ENCODE data around the gene SCYL3. TPM values are rescaled to one million over a fixed set of nuclear protein-coding genes. Genes with fewer than 3 reads are reported as not detected.

Gene SCYL3
- total RNA-seq, 4 donors from 2014 or later = 6.2 to 14.3 (median 12.8) TPM

DNA sequence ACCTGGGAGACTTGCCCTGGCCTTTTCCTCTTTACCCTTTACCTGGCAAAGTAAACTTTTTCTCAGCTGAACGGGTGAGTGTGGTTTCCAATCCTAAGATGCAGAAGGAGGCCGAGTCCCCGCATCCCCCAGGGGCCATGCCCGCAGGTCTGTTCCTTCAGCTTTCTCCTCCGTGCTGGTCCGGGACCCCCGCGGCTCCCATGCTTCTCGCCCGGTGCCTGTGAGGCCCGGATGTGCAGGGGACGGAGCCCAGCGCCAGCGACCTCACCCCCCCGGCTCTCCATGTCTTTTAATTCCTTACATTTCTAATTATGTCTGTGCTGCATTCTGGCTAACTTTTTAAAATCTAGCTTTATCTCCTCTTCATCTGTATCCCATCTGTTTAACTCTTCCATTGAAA lies 21.5 kb upstream of the SCYL3 start:
- no peaks in the 10 kb centered on the region for H3K4me1 ChIP-seq
- H3K36me3 ChIP-seq = no peaks in the 10 kb centered on the region
- no peaks in the 10 kb centered on the region for H3K27me3 ChIP-seq
- TF ChIP-seq, protein P1, sequence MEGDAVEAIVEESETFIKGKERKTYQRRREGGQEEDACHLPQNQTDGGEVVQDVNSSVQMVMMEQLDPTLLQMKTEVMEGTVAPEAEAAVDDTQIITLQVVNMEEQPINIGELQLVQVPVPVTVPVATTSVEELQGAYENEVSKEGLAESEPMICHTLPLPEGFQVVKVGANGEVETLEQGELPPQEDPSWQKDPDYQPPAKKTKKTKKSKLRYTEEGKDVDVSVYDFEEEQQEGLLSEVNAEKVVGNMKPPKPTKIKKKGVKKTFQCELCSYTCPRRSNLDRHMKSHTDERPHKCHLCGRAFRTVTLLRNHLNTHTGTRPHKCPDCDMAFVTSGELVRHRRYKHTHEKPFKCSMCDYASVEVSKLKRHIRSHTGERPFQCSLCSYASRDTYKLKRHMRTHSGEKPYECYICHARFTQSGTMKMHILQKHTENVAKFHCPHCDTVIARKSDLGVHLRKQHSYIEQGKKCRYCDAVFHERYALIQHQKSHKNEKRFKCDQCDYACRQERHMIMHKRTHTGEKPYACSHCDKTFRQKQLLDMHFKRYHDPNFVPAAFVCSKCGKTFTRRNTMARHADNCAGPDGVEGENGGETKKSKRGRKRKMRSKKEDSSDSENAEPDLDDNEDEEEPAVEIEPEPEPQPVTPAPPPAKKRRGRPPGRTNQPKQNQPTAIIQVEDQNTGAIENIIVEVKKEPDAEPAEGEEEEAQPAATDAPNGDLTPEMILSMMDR (IDR thresholded peaks at IDR 0.05 in 4 of 5, conservative IDR thresholded peaks at IDR 0.05 in 1 of 5) = no peak
- TF ChIP-seq POLR2A (IDR thresholded peaks at IDR 0.05) = no peak
- H3K9me3 ChIP-seq = no peaks in the 10 kb centered on the region
- in situ Hi-C loops (cut with MboI; ENCODE audit: low sequenced_read_pairs in 4 of 4) (no loop called here), intact Hi-C loops (cut with DNase I; ENCODE audit: low total_unique reads) (no loop called here)
- no peak for DNase-seq
- H3K27ac ChIP-seq = no peak overlapping the region
- no peak overlapping the region for H3K4me3 ChIP-seq
- no peak for ATAC-seq

DNA sequence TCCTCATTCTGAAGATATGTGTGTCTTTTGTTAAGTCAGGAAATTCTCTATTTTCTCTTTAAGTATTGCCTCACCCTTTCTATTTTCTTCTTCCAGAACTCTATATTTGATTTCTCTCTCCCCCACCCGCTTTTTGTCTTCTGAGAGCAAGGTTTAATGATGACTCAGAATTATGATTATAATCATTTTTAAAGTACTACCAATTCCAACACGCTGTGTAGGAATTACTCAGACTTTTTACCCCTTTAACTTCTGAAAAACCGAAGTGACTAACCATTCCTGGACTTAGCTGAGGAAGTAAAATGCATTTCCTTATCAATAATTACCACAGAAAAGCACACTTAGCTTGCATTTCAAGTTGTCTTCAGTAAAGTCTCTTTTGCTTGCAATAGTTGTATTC lies 20.8 kb upstream of the SCYL3 start:
- intact Hi-C loops (cut with DNase I; ENCODE audit: low total_unique reads) = no loop called here
- no peak for TF ChIP-seq POLR2A (IDR thresholded peaks at IDR 0.05)
- TF ChIP-seq, protein P1 (IDR thresholded peaks at IDR 0.05 in 4 of 5, conservative IDR thresholded peaks at IDR 0.05 in 1 of 5) = no peak
- DNase-seq (no peak), ATAC-seq (no peak)
- Histone ChIP-seq H3K4me3 (no peak overlapping the region), H3K36me3 (no peaks in the 10 kb centered on the region), H3K9me3 (no peaks in the 10 kb centered on the region), H3K4me1 (no peaks in the 10 kb centered on the region), H3K27me3 (no peaks in the 10 kb centered on the region), H3K27ac (no peak overlapping the region)
- in situ Hi-C loops (cut with MboI; ENCODE audit: low sequenced_read_pairs in 4 of 4) = no loop called here

DNA sequence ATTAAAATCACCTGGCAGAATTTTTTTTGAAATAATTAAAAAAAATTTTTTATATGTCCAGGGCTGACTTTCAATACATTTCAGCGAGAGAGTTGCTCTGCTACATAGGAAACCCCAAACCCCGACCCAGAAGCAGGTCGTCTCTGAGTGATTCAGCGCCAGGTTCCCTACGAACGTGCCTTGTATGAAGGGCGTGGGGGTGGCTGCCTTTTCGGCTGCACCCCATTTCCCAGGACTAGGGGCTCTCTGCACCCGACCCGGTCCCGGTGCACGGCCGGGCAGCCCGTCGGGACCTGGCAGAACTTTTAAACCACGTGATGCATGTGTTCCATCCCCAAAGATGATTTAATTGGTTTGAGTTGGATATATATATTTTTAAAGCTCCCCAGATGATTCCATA lies 15.8 kb upstream of the SCYL3 start:
- TF ChIP-seq, protein P1 (IDR thresholded peaks at IDR 0.05 in 4 of 5, conservative IDR thresholded peaks at IDR 0.05 in 1 of 5) = no peak
- TF ChIP-seq POLR2A (IDR thresholded peaks at IDR 0.05) = no peak
- no peak for ATAC-seq

DNA sequence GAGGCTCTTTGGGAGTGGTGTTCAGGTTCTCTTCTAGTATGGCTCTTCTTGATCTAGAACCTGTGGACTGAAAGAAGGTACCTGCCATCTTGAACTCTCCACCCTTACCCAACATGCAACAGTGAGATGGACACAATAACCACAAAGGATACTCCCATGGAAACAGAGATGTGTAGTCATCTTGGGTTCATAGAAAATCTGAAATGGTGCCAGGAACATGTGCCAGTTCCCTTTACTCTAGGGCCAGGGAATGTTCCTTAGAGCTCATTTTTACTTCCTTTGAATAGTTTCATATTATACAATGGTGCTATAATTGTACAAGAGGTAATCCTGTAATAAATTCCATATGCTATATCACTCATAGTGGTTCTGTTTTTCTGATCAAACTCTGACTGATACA lies 13.2 kb upstream of the SCYL3 start:
- ATAC-seq = no peak
- no peak for DNase-seq
- H3K9me3 ChIP-seq = no peaks in the 10 kb centered on the region
- no peak overlapping the region for H3K27ac ChIP-seq
- in situ Hi-C loops (cut with MboI; ENCODE audit: low sequenced_read_pairs in 4 of 4) = no loop called here
- TF ChIP-seq, protein P1 (IDR thresholded peaks at IDR 0.05 in 4 of 5, conservative IDR thresholded peaks at IDR 0.05 in 1 of 5) = no peak
- H3K4me3 ChIP-seq = no peak overlapping the region
- peaks cover under 1 to 7% (median 3%) of the 10 kb centered on the region in 3 donors for H3K27me3 ChIP-seq
- intact Hi-C loops (cut with DNase I; ENCODE audit: low total_unique reads) = no loop called here
- H3K36me3 ChIP-seq = no peaks in the 10 kb centered on the region
- H3K4me1 ChIP-seq = no peaks in the 10 kb centered on the region

More for the DNA sequence above, 15.8 kb upstream of the SCYL3 start:
- no peaks in the 10 kb centered on the region for H3K27me3 ChIP-seq
- no peak for DNase-seq
- no peaks in the 10 kb centered on the region for H3K4me1 ChIP-seq
- no peaks in the 10 kb centered on the region for H3K36me3 ChIP-seq
- in situ Hi-C loops (cut with MboI; ENCODE audit: low sequenced_read_pairs in 4 of 4) = no loop called here
- intact Hi-C loops (cut with DNase I; ENCODE audit: low total_unique reads) = no loop called here
- no peaks in the 10 kb centered on the region for H3K9me3 ChIP-seq
- H3K4me3 ChIP-seq = no peak overlapping the region
- H3K27ac ChIP-seq = no peak overlapping the region

DNA sequence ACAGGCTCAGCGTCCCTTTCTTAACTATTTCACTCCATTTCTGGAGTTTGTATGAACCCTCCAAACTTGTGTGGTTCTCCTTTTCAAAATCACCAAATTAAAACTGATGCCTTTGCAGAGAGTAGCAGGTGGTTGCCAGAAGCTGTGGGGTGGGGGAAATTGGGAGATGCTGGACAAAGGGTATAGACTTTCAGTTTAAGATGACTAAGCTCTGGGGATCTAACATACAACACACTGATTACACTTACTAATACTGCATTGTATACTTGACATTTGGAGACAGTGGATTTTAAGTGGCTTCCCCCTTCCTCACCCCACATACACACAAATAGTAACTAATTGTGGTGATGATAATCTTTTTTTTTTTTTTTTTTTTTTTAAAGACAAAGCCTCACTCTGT lies 11.1 kb upstream of the SCYL3 start:
- H3K27ac ChIP-seq = no peak overlapping the region
- H3K27me3 ChIP-seq = peaks cover 7 to 8% (median 7%) of the 10 kb centered on the region in 3 donors
- intact Hi-C loops (cut with DNase I; ENCODE audit: low total_unique reads) = no loop called here
- TF ChIP-seq POLR2A (IDR thresholded peaks at IDR 0.05) = no peak
- TF ChIP-seq, protein P1 (IDR thresholded peaks at IDR 0.05 in 4 of 5, conservative IDR thresholded peaks at IDR 0.05 in 1 of 5) = no peak
- in situ Hi-C loops (cut with MboI; ENCODE audit: low sequenced_read_pairs in 4 of 4) = no loop called here
- no peak for DNase-seq
- H3K36me3 ChIP-seq = no peaks in the 10 kb centered on the region
- ATAC-seq = no peak
- H3K4me3 ChIP-seq = no peak overlapping the region
- no peaks in the 10 kb centered on the region for H3K4me1 ChIP-seq
- no peaks in the 10 kb centered on the region for H3K9me3 ChIP-seq
